HepG2 (cell line): Measurements from ENCODE around the gene TMX4.

Experiments used
- HDAC2 ChIP-seq: sonication (generic); formaldehyde crosslinking; IDR thresholded peaks from 2 replicates; pipeline ENCODE4 v1.4.0; 2020; ENCODE audit warnings: missing genetic modification reagents
- KDM1A ChIP-seq: IDR thresholded peaks from 2 replicates; pipeline ENCODE4 v1.6.1; 2016; ENCODE audit warnings: missing compliant biosample characterization
- PAF1 ChIP-seq: IDR thresholded peaks from 2 replicates; pipeline ENCODE4 v1.6.1; 2016; ENCODE audit warnings: missing genetic modification reagents, missing compliant biosample characterization
- STAT5B ChIP-seq: sonication (generic); formaldehyde crosslinking; IDR thresholded peaks from 2 replicates; pipeline ENCODE4 v1.4.0; 2020; ENCODE audit warnings: missing genetic modification reagents
- YY1 ChIP-seq: IDR thresholded peaks from 2 replicates; pipeline ENCODE4 v1.6.1; 2011; ENCODE audit warnings: low read length, low read depth, moderate library complexity, mild to moderate bottlenecking; ENCODE audit not compliant: insufficient read depth, insufficient replicate concordance
- ZNF720 ChIP-seq: sonication (generic); formaldehyde crosslinking; IDR thresholded peaks from 2 replicates; pipeline ENCODE4 v1.4.0; 2020; ENCODE audit warnings: missing genetic modification reagents
- TF ChIP-seq, protein P1 (sequence below): fragments of 450-650 bp; IDR thresholded peaks from 2 replicates; pipeline ENCODE4 v1.6.1; 2016
- TF ChIP-seq, protein P2 (sequence below): sonication (generic); formaldehyde crosslinking; IDR thresholded peaks from 2 replicates; pipeline ENCODE4 v1.5.0; 2020; ENCODE audit warnings: mild to moderate bottlenecking, missing genetic modification reagents, moderate library complexity
- TF ChIP-seq, protein P3 (sequence below), 2 experiments: IDR thresholded peaks; 2 replicates each; pipeline ENCODE4 v1.6.1; 2011 to 2012; ENCODE audit warnings: low read length in 2 of 2, borderline replicate concordance in 1 of 2, low read depth in 1 of 2, mild to moderate bottlenecking in 1 of 2, moderate library complexity in 1 of 2

DNA sequence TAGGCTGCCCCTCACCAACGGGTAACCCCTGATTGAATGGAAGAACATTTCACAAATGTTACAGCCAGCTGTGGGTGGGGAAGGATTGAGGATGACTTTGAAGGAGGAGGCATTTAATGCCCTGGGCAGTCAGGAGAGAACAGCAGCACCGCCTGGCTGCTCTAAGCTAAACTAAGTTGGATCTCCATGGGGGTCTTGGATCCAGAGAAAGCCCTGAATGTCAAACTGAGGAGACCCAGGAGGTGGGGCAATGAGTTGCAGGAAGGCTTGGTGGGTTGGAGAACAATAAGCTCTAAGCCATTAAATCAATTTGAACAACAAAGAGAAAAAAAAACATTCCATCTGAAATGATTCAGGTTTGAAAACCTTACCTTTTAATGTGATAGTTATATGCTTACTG is 35.4 kb downstream of the TMX4 start:
- TF ChIP-seq YY1 (no peak), HDAC2 (CRISPR knock-in tag) (no peak), ZNF720 (CRISPR knock-in tag) (no peak), PAF1 (no peak), KDM1A (CRISPR knock-in tag) (no peak), STAT5B (CRISPR knock-in tag) (no peak)
- TF ChIP-seq, protein P1, sequence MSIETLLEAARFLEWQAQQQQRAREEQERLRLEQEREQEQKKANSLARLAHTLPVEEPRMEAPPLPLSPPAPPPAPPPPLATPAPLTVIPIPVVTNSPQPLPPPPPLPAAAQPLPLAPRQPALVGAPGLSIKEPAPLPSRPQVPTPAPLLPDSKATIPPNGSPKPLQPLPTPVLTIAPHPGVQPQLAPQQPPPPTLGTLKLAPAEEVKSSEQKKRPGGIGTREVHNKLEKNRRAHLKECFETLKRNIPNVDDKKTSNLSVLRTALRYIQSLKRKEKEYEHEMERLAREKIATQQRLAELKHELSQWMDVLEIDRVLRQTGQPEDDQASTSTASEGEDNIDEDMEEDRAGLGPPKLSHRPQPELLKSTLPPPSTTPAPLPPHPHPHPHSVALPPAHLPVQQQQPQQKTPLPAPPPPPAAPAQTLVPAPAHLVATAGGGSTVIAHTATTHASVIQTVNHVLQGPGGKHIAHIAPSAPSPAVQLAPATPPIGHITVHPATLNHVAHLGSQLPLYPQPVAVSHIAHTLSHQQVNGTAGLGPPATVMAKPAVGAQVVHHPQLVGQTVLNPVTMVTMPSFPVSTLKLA = no peak
- TF ChIP-seq, protein P2, sequence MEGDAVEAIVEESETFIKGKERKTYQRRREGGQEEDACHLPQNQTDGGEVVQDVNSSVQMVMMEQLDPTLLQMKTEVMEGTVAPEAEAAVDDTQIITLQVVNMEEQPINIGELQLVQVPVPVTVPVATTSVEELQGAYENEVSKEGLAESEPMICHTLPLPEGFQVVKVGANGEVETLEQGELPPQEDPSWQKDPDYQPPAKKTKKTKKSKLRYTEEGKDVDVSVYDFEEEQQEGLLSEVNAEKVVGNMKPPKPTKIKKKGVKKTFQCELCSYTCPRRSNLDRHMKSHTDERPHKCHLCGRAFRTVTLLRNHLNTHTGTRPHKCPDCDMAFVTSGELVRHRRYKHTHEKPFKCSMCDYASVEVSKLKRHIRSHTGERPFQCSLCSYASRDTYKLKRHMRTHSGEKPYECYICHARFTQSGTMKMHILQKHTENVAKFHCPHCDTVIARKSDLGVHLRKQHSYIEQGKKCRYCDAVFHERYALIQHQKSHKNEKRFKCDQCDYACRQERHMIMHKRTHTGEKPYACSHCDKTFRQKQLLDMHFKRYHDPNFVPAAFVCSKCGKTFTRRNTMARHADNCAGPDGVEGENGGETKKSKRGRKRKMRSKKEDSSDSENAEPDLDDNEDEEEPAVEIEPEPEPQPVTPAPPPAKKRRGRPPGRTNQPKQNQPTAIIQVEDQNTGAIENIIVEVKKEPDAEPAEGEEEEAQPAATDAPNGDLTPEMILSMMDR (CRISPR knock-in tag) = no peak
- TF ChIP-seq, protein P3, sequence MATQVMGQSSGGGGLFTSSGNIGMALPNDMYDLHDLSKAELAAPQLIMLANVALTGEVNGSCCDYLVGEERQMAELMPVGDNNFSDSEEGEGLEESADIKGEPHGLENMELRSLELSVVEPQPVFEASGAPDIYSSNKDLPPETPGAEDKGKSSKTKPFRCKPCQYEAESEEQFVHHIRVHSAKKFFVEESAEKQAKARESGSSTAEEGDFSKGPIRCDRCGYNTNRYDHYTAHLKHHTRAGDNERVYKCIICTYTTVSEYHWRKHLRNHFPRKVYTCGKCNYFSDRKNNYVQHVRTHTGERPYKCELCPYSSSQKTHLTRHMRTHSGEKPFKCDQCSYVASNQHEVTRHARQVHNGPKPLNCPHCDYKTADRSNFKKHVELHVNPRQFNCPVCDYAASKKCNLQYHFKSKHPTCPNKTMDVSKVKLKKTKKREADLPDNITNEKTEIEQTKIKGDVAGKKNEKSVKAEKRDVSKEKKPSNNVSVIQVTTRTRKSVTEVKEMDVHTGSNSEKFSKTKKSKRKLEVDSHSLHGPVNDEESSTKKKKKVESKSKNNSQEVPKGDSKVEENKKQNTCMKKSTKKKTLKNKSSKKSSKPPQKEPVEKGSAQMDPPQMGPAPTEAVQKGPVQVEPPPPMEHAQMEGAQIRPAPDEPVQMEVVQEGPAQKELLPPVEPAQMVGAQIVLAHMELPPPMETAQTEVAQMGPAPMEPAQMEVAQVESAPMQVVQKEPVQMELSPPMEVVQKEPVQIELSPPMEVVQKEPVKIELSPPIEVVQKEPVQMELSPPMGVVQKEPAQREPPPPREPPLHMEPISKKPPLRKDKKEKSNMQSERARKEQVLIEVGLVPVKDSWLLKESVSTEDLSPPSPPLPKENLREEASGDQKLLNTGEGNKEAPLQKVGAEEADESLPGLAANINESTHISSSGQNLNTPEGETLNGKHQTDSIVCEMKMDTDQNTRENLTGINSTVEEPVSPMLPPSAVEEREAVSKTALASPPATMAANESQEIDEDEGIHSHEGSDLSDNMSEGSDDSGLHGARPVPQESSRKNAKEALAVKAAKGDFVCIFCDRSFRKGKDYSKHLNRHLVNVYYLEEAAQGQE (IDR thresholded peaks at IDR 0.05; ENCODE audit: borderline replicate concordance in 1 of 2, low read depth in 1 of 2, low read length in 2 of 2) = no peak
